ENCODE data around the gene ATP5PD.

- TF ChIP-seq CTCF (IDR thresholded peaks at IDR 0.05; ENCODE audit: low read depth, low read length, poor library complexity, severe bottlenecking) (no peak), EZH2phosphoT487 (IDR thresholded peaks at IDR 0.05; ENCODE audit: borderline replicate concordance, low read length) (no peak)
These were observed 13.8 kb upstream of the ATP5PD start for GRCh38 chr17:75060434-75061054.

All from DOHH2 (cell line).